ENCODE measurements around the gene TANGO6.
"Not testable (repeated sequence)": the region's sequence is repeated elsewhere in the genome, so short reads cannot be mapped to it uniquely, and the experiment has no call there.

Gene TANGO6

GRCh38 chr16:68833251-68833650 is 10.1 kb upstream of the TANGO6 start:
- no peak for DNase-seq
- no peak overlapping the region for H3K4me3 ChIP-seq (ENCODE audit: low read length)
- no peaks in the 10 kb centered on the region for H3K9me3 ChIP-seq (replicated peaks; ENCODE audit: insufficient read depth, low read length)
- H3K4me2 ChIP-seq (ENCODE audit: low read depth, low read length) = no peak overlapping the region
- H3K9me2 ChIP-seq (replicated peaks; ENCODE audit: insufficient read depth, low read length) = no peaks in the 10 kb centered on the region
- H2AFZ ChIP-seq (ENCODE audit: low read length) = no peak overlapping the region
- no peaks in the 10 kb centered on the region for H3F3A ChIP-seq (ENCODE audit: insufficient read depth, low read length)
- H3K79me2 ChIP-seq (ENCODE audit: low read length) = no peaks in the 10 kb centered on the region
- H3K27me3 ChIP-seq (replicated peaks; ENCODE audit: insufficient read depth, low read length) = no peaks in the 10 kb centered on the region
- no peak overlapping the region for H3K9ac ChIP-seq (ENCODE audit: low read length)
- H3K27ac ChIP-seq (ENCODE audit: low read length) = no peak overlapping the region
- no peaks in the 10 kb centered on the region for H3K4me1 ChIP-seq (ENCODE audit: low read length)
- TF ChIP-seq EZH2 (optimal IDR thresholded peaks at IDR 0.05; ENCODE audit: low read depth, low read length) (no peak), EZH2phosphoT487 (IDR thresholded peaks at IDR 0.05; ENCODE audit: low read length) (no peak)
- H3K36me3 ChIP-seq (replicated peaks; ENCODE audit: insufficient read depth, low read length) = no peaks in the 10 kb centered on the region
- no peaks in the 10 kb centered on the region for H4K20me1 ChIP-seq (ENCODE audit: insufficient read depth, low read length)

DNA sequence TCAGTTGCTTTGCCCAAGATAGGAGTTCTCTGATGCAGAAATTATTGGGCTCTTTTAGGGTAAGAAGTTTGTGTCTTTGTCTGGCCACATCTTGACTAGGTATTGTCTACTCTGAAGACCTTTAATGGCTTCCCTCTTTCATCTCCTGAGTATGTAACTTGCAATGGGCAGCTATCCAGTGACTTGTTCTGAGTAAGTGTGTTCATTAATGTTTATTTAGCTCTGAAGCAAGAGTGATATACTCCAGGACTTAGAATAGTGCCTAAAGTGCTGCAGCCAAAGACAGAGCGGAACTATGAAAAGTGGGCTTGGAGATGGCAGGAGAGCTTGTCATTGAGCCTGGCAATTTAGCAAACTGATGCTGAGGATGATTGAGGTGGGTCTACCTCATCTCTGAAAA is 8.8 kb upstream of the TANGO6 start:
- TF ChIP-seq EZH2phosphoT487 (IDR thresholded peaks at IDR 0.05; ENCODE audit: low read length) (no peak), EZH2 (optimal IDR thresholded peaks at IDR 0.05; ENCODE audit: low read depth, low read length) (no peak), CTCF (IDR thresholded peaks at IDR 0.05; ENCODE audit: low read length) (no peak)
- Histone ChIP-seq H3K9me3 (replicated peaks; ENCODE audit: insufficient read depth, low read length) (no peaks in the 10 kb centered on the region), H2AFZ (ENCODE audit: low read length) (no peak overlapping the region), H3K4me2 (ENCODE audit: low read depth, low read length) (no peak overlapping the region), H4K20me1 (ENCODE audit: insufficient read depth, low read length) (no peaks in the 10 kb centered on the region), H3K9me2 (replicated peaks; ENCODE audit: insufficient read depth, low read length) (no peaks in the 10 kb centered on the region), H3K79me2 (ENCODE audit: low read length) (no peaks in the 10 kb centered on the region), H3K36me3 (replicated peaks; ENCODE audit: insufficient read depth, low read length) (no peaks in the 10 kb centered on the region), H3F3A (ENCODE audit: insufficient read depth, low read length) (no peaks in the 10 kb centered on the region), H3K27me3 (replicated peaks; ENCODE audit: insufficient read depth, low read length) (no peaks in the 10 kb centered on the region), H3K9ac (ENCODE audit: low read length) (no peak overlapping the region), H3K4me1 (ENCODE audit: low read length) (no peaks in the 10 kb centered on the region), H3K4me3 (ENCODE audit: low read length) (no peak overlapping the region), H3K27ac (ENCODE audit: low read length) (no peak overlapping the region)
- no peak for DNase-seq

DNA sequence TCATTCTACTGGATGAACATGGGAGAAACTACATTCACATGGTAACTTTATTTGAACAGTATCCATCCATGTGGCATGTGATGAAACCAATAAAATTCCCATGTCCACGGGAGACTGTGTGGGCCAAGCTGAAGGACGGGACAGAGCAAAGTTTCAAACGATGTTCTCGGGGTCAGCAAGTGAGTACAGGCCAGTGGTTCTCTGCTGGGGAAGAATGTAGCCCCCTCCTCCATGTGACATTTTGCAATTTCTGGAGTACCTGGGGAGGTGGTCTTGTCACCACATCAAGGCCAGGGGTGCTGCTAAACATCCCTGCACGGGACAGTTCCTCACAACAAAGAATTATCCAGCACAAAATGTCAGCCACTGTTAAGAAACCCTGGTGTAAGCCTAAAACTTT is 7.4 kb upstream of the TANGO6 start:
- Histone ChIP-seq H2AFZ (ENCODE audit: low read length) (no peak overlapping the region), H3K9me3 (replicated peaks; ENCODE audit: insufficient read depth, low read length) (no peaks in the 10 kb centered on the region), H3K9me2 (replicated peaks; ENCODE audit: insufficient read depth, low read length) (no peaks in the 10 kb centered on the region), H3K36me3 (replicated peaks; ENCODE audit: insufficient read depth, low read length) (no peaks in the 10 kb centered on the region), H3K4me3 (ENCODE audit: low read length) (no peak overlapping the region), H3K9ac (ENCODE audit: low read length) (no peak overlapping the region), H3K4me2 (ENCODE audit: low read depth, low read length) (no peak overlapping the region), H3K79me2 (ENCODE audit: low read length) (no peaks in the 10 kb centered on the region), H3F3A (ENCODE audit: insufficient read depth, low read length) (no peaks in the 10 kb centered on the region), H3K4me1 (ENCODE audit: low read length) (no peaks in the 10 kb centered on the region), H3K27ac (ENCODE audit: low read length) (no peak overlapping the region), H4K20me1 (ENCODE audit: insufficient read depth, low read length) (no peaks in the 10 kb centered on the region), H3K27me3 (replicated peaks; ENCODE audit: insufficient read depth, low read length) (no peaks in the 10 kb centered on the region)
- TF ChIP-seq CTCF (IDR thresholded peaks at IDR 0.05; ENCODE audit: low read length) = no peak
- TF ChIP-seq EZH2phosphoT487 (IDR thresholded peaks at IDR 0.05; ENCODE audit: low read length) = no peak
- no peak for TF ChIP-seq EZH2 (optimal IDR thresholded peaks at IDR 0.05; ENCODE audit: low read depth, low read length)
- DNase-seq = no peak

DNA sequence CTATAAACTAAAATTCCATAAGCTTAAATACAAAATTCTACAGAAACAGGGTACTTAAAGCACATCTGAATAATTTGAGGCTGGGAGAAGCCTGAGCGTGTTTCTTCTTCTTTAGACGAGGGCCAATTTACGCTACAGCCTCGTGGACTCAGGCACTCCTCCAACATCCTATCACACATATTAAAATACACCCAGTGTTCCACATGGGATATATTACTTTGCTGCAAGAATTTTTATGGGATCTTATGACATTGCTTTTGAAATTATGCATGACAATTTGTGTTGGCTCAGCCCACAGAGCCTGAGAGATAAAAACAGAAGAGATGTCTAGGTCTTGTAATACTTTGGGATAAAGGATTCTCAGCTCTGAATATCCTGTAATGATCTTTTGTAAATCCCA is 3.5 kb upstream of the TANGO6 start:
- Histone ChIP-seq H3K4me1 (ENCODE audit: low read length) (no peaks in the 10 kb centered on the region), H3K4me2 (ENCODE audit: low read depth, low read length) (no peak overlapping the region), H3K9me3 (replicated peaks; ENCODE audit: insufficient read depth, low read length) (no peaks in the 10 kb centered on the region), H3F3A (ENCODE audit: insufficient read depth, low read length) (no peaks in the 10 kb centered on the region), H3K9ac (ENCODE audit: low read length) (no peak overlapping the region), H3K27ac (ENCODE audit: low read length) (no peak overlapping the region), H3K4me3 (ENCODE audit: low read length) (no peak overlapping the region), H3K36me3 (replicated peaks; ENCODE audit: insufficient read depth, low read length) (no peaks in the 10 kb centered on the region), H3K27me3 (replicated peaks; ENCODE audit: insufficient read depth, low read length) (no peaks in the 10 kb centered on the region), H4K20me1 (ENCODE audit: insufficient read depth, low read length) (no peaks in the 10 kb centered on the region), H2AFZ (ENCODE audit: low read length) (no peak overlapping the region), H3K79me2 (ENCODE audit: low read length) (peaks cover 5% of the 10 kb centered on the region; the same call in 1 of the 2 replicates), H3K9me2 (replicated peaks; ENCODE audit: insufficient read depth, low read length) (no peaks in the 10 kb centered on the region)
- TF ChIP-seq EZH2phosphoT487 (IDR thresholded peaks at IDR 0.05; ENCODE audit: low read length) (no peak), CTCF (IDR thresholded peaks at IDR 0.05; ENCODE audit: low read length) (no peak), EZH2 (optimal IDR thresholded peaks at IDR 0.05; ENCODE audit: low read depth, low read length) (no peak)
- no peak for DNase-seq

DNA sequence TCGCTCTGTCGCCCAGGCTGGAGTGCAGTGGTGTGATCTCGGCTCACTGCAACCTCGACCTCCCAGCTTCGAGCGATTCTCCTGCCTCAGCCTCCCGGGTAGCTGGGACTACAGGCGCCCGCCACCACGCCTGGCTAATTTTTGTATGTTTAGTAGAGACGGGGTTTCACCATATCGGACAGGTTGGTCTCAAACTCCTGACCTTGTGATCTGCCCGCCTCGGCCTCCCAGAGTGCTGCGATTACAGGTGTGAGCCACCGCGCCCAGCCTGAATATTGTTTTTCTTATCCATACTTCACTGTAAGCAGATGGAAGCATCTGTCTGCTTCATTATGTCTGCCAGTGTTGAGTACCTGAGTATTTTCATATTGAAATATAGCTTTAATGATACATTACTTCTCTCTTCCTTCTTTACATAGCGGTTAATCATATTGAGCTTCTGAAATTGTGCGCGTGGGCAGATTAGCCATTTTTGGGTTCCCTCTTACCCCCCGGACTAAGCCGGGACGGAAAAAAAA is 308 bp upstream of the TANGO6 start:
- not testable (repeated sequence) for DNase-seq; H3F3A ChIP-seq (ENCODE audit: insufficient read depth, low read length); H3K9me3 ChIP-seq (replicated peaks; ENCODE audit: insufficient read depth, low read length); H3K27me3 ChIP-seq (replicated peaks; ENCODE audit: insufficient read depth, low read length); H3K9me2 ChIP-seq (replicated peaks; ENCODE audit: insufficient read depth, low read length); H3K36me3 ChIP-seq (replicated peaks; ENCODE audit: insufficient read depth, low read length); H4K20me1 ChIP-seq (ENCODE audit: insufficient read depth, low read length); H3K79me2 ChIP-seq (ENCODE audit: low read length); H3K27ac ChIP-seq (ENCODE audit: low read length); H3K4me1 ChIP-seq (ENCODE audit: low read length)
- Histone ChIP-seq H3K4me3 (ENCODE audit: low read length) (peak overlapping the region; percentile 93), H3K9ac (ENCODE audit: low read length) (peak overlapping the region; percentile 90; the same call in 1 of the 2 replicates), H3K4me2 (ENCODE audit: low read depth, low read length) (peak overlapping the region; percentile 96; the same call in 1 of the 2 replicates), H2AFZ (ENCODE audit: low read length) (peak overlapping the region; percentile 98)

Data from MM.1S (cell line).